WTC11 (cell line): ENCODE data around the gene ARHGAP28. TPM values are rescaled to one million over a fixed set of nuclear protein-coding genes. Genes with fewer than 3 reads are reported as not detected.

Experiments used
- ATAC-seq: fragments of 200-7000 bp; cut with Tn5 transposase; 2 replicates; pipeline ENCODE4 v1.10.0; 2021; ENCODE audit warnings: mild to moderate bottlenecking, moderate library complexity
- CTCF ChIA-PET: fragments of 300-600 bp; sonication (Branson Sonifier 250); formaldehyde crosslinking; loops from one replicate; lab custom pipeline; 2021; ENCODE audit warnings: antibody characterized with exemption; lab: Charles Lee
- POLR2A ChIA-PET: fragments of 350-600 bp; sonication (Branson Sonifier 250); formaldehyde crosslinking; loops from one replicate; lab custom pipeline; 2021; ENCODE audit warnings: antibody characterized with exemption; lab: Charles Lee
- DNase-seq: peaks from one replicate; pipeline ENCODE4 v3.0.0; 2021; ENCODE audit warnings: low spot score
- H3K27ac Mint-ChIP-seq: 2 replicates; pipeline ENCODE4 v1.8.0; 2021; ENCODE audit warnings: mixed read lengths
- H3K27me3 Mint-ChIP-seq: 2 replicates; pipeline ENCODE4 v1.8.0; 2021; ENCODE audit warnings: low read depth, mild to moderate bottlenecking, moderate library complexity, mixed read lengths
- H3K36me3 Mint-ChIP-seq: 2 replicates; pipeline ENCODE4 v1.8.0; 2021; ENCODE audit warnings: mixed read lengths
- H3K4me1 Mint-ChIP-seq: 2 replicates; pipeline ENCODE4 v1.8.0; 2022; ENCODE audit warnings: mixed read lengths
- H3K4me3 Mint-ChIP-seq: 2 replicates; pipeline ENCODE4 v1.8.0; 2021; ENCODE audit warnings: mild to moderate bottlenecking, moderate library complexity, mixed read lengths
- H3K9me3 Mint-ChIP-seq: 2 replicates; pipeline ENCODE4 v1.8.0; 2021; ENCODE audit warnings: mixed read lengths
- CBFB ChIP-seq: sonication (generic); formaldehyde crosslinking; IDR thresholded peaks from 2 replicates; pipeline ENCODE4 v1.8.1; 2022; ENCODE audit warnings: mild to moderate bottlenecking, low read depth, missing genetic modification reagents
- ELF4 ChIP-seq: sonication (generic); formaldehyde crosslinking; IDR thresholded peaks from 2 replicates; pipeline ENCODE4 v1.8.1; 2022; ENCODE audit warnings: low read depth, mild to moderate bottlenecking, moderate library complexity, missing genetic modification reagents
- IRF2 ChIP-seq: sonication (generic); formaldehyde crosslinking; IDR thresholded peaks from 2 replicates; pipeline ENCODE4 v1.8.0; 2022; ENCODE audit warnings: low read depth, missing genetic modification reagents, borderline replicate concordance
- KAT7 ChIP-seq: sonication (generic); formaldehyde crosslinking; IDR thresholded peaks from 2 replicates; pipeline ENCODE4 v1.8.1; 2023; ENCODE audit warnings: missing genetic modification reagents, mild to moderate bottlenecking, borderline replicate concordance
- NFATC4 ChIP-seq: fragments of 250-450 bp; sonication (Bioruptor Pico); IDR thresholded peaks from 2 replicates; pipeline ENCODE4 v1.9.0; 2021; ENCODE audit warnings: mild to moderate bottlenecking
- OVOL2 ChIP-seq: fragments of 250-450 bp; sonication (Bioruptor Pico); IDR thresholded peaks from 2 replicates; pipeline ENCODE4 v1.9.0; 2021; ENCODE audit warnings: mild to moderate bottlenecking, borderline replicate concordance
- PRRX2 ChIP-seq: fragments of 250-450 bp; sonication (Bioruptor Pico); IDR thresholded peaks from 2 replicates; pipeline ENCODE4 v1.8.0; 2021; ENCODE audit warnings: mild to moderate bottlenecking
- RELA ChIP-seq: sonication (generic); formaldehyde crosslinking; IDR thresholded peaks from 2 replicates; pipeline ENCODE4 v1.8.1; 2022; ENCODE audit warnings: missing genetic modification reagents, mild to moderate bottlenecking, borderline replicate concordance
- TCF7 ChIP-seq: sonication (generic); formaldehyde crosslinking; IDR thresholded peaks from 2 replicates; pipeline ENCODE4 v1.8.0; 2022; ENCODE audit warnings: mild to moderate bottlenecking, low read depth, missing genetic modification reagents, moderate library complexity
- ZNF121 ChIP-seq: sonication (generic); formaldehyde crosslinking; IDR thresholded peaks from 2 replicates; pipeline ENCODE4 v1.8.0; 2023; ENCODE audit warnings: missing genetic modification reagents
- ZNF263 ChIP-seq: sonication (generic); formaldehyde crosslinking; IDR thresholded peaks from 2 replicates; pipeline ENCODE4 v1.8.1; 2022; ENCODE audit warnings: low read depth, mild to moderate bottlenecking, moderate library complexity, missing genetic modification reagents
- ZNF416 ChIP-seq: fragments of 250-450 bp; sonication (Bioruptor Pico); IDR thresholded peaks from 2 replicates; pipeline ENCODE4 v1.9.0; 2021; ENCODE audit warnings: mild to moderate bottlenecking, inconsistent platforms
- total RNA-seq: library from RNA; stranded (reverse); gene quantifications from 3 replicates; pipeline ENCODE4 v1.2.3, GENCODE V29; 2021
- TF ChIP-seq, protein P1 (sequence below): sonication (generic); formaldehyde crosslinking; IDR thresholded peaks from 2 replicates; pipeline ENCODE4 v1.8.1; 2022; ENCODE audit warnings: low read depth, missing genetic modification reagents, borderline replicate concordance
- TF ChIP-seq, protein P2 (sequence below): fragments of 250-450 bp; sonication (Bioruptor Pico); IDR thresholded peaks from 2 replicates; pipeline ENCODE4 v1.9.0; 2021; ENCODE audit warnings: mild to moderate bottlenecking
- TF ChIP-seq, protein P3 (sequence below): sonication (generic); formaldehyde crosslinking; IDR thresholded peaks from 2 replicates; pipeline ENCODE4 v1.8.1; 2023; ENCODE audit warnings: mild to moderate bottlenecking, missing genetic modification reagents
- TF ChIP-seq, protein P4 (sequence below): sonication (generic); formaldehyde crosslinking; IDR thresholded peaks from 2 replicates; pipeline ENCODE4 v1.8.0; 2022; ENCODE audit warnings: mild to moderate bottlenecking, missing genetic modification reagents
- TF ChIP-seq, protein P5 (sequence below): sonication (generic); formaldehyde crosslinking; IDR thresholded peaks from 2 replicates; pipeline ENCODE4 v1.8.0; 2023; ENCODE audit warnings: mild to moderate bottlenecking, missing genetic modification reagents
- TF ChIP-seq, protein P6 (sequence below): fragments of 200-600 bp; IDR thresholded peaks from 2 replicates; pipeline ENCODE4 v1.8.0; 2022; ENCODE audit warnings: antibody characterized with exemption

The ARHGAP28 gene
- total RNA-seq, 1 experiment from 2014 or later = 14.8 TPM

DNA sequence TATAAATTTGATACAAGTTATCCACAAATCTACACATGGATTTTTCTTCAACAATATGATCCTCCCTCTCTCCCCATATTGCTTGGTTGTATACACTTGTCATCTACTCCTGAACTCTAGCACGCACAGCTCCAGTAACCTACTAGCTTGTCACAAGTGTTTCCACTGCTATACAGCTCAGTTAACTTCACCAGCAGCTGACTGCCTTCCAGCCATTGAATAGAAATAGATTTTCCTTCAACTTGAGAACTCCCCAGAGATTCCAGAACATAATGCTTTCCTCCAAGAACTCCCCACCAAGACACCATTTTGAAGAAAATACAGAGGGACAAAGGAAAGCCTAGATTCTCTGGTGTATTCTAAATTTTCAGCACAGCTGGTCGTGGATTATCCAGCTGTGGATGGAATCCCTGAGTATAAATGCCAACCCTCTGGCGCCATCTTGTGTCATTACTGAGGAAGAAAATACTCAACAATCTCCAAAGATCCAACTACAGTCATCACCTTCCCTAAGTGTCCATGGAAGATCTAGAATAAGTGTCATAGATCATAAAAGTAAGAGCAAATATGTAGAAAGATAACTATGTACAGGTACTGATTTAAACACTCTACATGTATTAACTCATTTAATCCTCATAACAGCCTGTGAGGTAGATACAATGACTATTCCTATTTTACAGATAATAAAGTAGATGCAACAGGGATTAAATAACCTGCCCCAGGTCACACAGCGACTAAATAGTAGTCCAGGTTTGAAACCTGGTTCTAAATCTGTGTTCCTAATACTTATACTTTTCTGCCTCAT is 156.7 kb downstream of the ARHGAP28 start:
- POLR2A ChIA-PET = interaction anchor here (0.6 to 0.8 kb wide), 2 partner anchors 133 to 329 kb away, joined by 3 read pairs; no protein-coding TSS in a partner anchor

DNA sequence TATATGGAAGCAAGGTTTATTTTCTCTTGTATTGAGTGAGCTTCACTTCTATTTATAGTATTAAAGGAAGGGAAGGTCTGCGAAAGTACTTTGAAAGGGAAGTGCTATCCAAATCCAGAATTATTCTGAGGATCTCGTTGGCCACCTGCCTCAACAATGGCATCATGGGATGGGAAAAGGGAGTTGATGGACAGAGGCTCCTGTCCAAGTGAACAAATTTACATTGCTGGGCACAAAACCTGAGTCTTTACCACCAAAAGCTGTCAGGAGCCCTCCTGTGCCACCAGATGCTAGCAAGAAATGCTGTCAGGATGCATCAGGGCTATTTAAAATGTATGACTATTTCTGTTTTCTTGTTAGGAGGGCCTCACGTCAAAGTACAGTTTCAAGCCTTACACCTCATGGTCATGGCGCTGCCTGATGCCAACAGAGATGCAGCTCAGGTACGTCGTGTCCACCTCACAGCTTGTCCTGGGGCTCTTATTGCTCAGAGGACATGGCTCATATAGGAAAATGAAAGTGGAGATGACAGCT is 157.3 kb downstream of the ARHGAP28 start:
- Mint-ChIP-seq H3K27me3 (no peaks in the 10 kb centered on the region), H3K4me3 (no peak overlapping the region), H3K9me3 (peaks cover 8% of the 10 kb centered on the region; the same call in 1 of the 2 replicates), H3K4me1 (peaks cover 12% of the 10 kb centered on the region), H3K36me3 (peaks cover 28% of the 10 kb centered on the region), H3K27ac (no peak overlapping the region)
- ATAC-seq (no peak), DNase-seq (no peak)
- ChIA-PET CTCF (interaction anchor here (1.0 to 3.1 kb wide), 11 partner anchors 13 to 365 kb away, joined by 3 to 77 read pairs (median 5); no protein-coding TSS in a partner anchor), POLR2A (no interaction called here)
- TF ChIP-seq ZNF416 (CRISPR knock-in tag) = no peak
- TF ChIP-seq KAT7 (CRISPR knock-in tag) = no peak
- no peak for TF ChIP-seq PRRX2 (CRISPR knock-in tag)
- TF ChIP-seq, protein P1, sequence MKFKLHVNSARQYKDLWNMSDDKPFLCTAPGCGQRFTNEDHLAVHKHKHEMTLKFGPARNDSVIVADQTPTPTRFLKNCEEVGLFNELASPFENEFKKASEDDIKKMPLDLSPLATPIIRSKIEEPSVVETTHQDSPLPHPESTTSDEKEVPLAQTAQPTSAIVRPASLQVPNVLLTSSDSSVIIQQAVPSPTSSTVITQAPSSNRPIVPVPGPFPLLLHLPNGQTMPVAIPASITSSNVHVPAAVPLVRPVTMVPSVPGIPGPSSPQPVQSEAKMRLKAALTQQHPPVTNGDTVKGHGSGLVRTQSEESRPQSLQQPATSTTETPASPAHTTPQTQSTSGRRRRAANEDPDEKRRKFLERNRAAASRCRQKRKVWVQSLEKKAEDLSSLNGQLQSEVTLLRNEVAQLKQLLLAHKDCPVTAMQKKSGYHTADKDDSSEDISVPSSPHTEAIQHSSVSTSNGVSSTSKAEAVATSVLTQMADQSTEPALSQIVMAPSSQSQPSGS (CRISPR knock-in tag) = no peak
- no peak for TF ChIP-seq OVOL2 (CRISPR knock-in tag)
- no peak for TF ChIP-seq ZNF121 (CRISPR knock-in tag)
- TF ChIP-seq, protein P2, sequence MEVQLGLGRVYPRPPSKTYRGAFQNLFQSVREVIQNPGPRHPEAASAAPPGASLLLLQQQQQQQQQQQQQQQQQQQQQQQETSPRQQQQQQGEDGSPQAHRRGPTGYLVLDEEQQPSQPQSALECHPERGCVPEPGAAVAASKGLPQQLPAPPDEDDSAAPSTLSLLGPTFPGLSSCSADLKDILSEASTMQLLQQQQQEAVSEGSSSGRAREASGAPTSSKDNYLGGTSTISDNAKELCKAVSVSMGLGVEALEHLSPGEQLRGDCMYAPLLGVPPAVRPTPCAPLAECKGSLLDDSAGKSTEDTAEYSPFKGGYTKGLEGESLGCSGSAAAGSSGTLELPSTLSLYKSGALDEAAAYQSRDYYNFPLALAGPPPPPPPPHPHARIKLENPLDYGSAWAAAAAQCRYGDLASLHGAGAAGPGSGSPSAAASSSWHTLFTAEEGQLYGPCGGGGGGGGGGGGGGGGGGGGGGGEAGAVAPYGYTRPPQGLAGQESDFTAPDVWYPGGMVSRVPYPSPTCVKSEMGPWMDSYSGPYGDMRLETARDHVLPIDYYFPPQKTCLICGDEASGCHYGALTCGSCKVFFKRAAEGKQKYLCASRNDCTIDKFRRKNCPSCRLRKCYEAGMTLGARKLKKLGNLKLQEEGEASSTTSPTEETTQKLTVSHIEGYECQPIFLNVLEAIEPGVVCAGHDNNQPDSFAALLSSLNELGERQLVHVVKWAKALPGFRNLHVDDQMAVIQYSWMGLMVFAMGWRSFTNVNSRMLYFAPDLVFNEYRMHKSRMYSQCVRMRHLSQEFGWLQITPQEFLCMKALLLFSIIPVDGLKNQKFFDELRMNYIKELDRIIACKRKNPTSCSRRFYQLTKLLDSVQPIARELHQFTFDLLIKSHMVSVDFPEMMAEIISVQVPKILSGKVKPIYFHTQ (CRISPR knock-in tag) = no peak
- no peak for TF ChIP-seq CBFB (CRISPR knock-in tag)
- TF ChIP-seq, protein P3, sequence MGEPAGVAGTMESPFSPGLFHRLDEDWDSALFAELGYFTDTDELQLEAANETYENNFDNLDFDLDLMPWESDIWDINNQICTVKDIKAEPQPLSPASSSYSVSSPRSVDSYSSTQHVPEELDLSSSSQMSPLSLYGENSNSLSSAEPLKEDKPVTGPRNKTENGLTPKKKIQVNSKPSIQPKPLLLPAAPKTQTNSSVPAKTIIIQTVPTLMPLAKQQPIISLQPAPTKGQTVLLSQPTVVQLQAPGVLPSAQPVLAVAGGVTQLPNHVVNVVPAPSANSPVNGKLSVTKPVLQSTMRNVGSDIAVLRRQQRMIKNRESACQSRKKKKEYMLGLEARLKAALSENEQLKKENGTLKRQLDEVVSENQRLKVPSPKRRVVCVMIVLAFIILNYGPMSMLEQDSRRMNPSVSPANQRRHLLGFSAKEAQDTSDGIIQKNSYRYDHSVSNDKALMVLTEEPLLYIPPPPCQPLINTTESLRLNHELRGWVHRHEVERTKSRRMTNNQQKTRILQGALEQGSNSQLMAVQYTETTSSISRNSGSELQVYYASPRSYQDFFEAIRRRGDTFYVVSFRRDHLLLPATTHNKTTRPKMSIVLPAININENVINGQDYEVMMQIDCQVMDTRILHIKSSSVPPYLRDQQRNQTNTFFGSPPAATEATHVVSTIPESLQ = no peak
- no peak for TF ChIP-seq RELA (CRISPR knock-in tag)
- TF ChIP-seq, protein P4, sequence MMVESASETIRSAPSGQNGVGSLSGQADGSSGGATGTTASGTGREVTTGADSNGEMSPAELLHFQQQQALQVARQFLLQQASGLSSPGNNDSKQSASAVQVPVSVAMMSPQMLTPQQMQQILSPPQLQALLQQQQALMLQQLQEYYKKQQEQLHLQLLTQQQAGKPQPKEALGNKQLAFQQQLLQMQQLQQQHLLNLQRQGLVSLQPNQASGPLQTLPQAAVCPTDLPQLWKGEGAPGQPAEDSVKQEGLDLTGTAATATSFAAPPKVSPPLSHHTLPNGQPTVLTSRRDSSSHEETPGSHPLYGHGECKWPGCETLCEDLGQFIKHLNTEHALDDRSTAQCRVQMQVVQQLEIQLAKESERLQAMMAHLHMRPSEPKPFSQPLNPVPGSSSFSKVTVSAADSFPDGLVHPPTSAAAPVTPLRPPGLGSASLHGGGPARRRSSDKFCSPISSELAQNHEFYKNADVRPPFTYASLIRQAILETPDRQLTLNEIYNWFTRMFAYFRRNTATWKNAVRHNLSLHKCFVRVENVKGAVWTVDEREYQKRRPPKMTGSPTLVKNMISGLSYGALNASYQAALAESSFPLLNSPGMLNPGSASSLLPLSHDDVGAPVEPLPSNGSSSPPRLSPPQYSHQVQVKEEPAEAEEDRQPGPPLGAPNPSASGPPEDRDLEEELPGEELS (CRISPR knock-in tag) = no peak
- no peak for TF ChIP-seq TCF7 (CRISPR knock-in tag)
- no peak for TF ChIP-seq IRF2 (CRISPR knock-in tag)

More for the DNA sequence above, 156.7 kb downstream of the ARHGAP28 start:
- H3K4me1 Mint-ChIP-seq = peaks cover 16% of the 10 kb centered on the region
- no peak overlapping the region for H3K4me3 Mint-ChIP-seq
- H3K27ac Mint-ChIP-seq = no peak overlapping the region
- peaks cover 8% of the 10 kb centered on the region; the same call in 1 of the 2 replicates for H3K9me3 Mint-ChIP-seq
- CTCF ChIA-PET = interaction anchor here (0.5 to 3.1 kb wide), 40 partner anchors 14 to 995 kb away, joined by 3 to 77 read pairs (median 4); partner anchors contain the start of gene ARHGAP28
- H3K27me3 Mint-ChIP-seq = no peaks in the 10 kb centered on the region
- TF ChIP-seq NFATC4 (CRISPR knock-in tag) = no peak
- TF ChIP-seq, protein P5, sequence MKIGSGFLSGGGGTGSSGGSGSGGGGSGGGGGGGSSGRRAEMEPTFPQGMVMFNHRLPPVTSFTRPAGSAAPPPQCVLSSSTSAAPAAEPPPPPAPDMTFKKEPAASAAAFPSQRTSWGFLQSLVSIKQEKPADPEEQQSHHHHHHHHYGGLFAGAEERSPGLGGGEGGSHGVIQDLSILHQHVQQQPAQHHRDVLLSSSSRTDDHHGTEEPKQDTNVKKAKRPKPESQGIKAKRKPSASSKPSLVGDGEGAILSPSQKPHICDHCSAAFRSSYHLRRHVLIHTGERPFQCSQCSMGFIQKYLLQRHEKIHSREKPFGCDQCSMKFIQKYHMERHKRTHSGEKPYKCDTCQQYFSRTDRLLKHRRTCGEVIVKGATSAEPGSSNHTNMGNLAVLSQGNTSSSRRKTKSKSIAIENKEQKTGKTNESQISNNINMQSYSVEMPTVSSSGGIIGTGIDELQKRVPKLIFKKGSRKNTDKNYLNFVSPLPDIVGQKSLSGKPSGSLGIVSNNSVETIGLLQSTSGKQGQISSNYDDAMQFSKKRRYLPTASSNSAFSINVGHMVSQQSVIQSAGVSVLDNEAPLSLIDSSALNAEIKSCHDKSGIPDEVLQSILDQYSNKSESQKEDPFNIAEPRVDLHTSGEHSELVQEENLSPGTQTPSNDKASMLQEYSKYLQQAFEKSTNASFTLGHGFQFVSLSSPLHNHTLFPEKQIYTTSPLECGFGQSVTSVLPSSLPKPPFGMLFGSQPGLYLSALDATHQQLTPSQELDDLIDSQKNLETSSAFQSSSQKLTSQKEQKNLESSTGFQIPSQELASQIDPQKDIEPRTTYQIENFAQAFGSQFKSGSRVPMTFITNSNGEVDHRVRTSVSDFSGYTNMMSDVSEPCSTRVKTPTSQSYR (CRISPR knock-in tag) = no peak
- no peak for TF ChIP-seq ZNF263 (CRISPR knock-in tag)
- no peak for TF ChIP-seq ELF4
- TF ChIP-seq, protein P6, sequence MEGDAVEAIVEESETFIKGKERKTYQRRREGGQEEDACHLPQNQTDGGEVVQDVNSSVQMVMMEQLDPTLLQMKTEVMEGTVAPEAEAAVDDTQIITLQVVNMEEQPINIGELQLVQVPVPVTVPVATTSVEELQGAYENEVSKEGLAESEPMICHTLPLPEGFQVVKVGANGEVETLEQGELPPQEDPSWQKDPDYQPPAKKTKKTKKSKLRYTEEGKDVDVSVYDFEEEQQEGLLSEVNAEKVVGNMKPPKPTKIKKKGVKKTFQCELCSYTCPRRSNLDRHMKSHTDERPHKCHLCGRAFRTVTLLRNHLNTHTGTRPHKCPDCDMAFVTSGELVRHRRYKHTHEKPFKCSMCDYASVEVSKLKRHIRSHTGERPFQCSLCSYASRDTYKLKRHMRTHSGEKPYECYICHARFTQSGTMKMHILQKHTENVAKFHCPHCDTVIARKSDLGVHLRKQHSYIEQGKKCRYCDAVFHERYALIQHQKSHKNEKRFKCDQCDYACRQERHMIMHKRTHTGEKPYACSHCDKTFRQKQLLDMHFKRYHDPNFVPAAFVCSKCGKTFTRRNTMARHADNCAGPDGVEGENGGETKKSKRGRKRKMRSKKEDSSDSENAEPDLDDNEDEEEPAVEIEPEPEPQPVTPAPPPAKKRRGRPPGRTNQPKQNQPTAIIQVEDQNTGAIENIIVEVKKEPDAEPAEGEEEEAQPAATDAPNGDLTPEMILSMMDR = peak; percentile 60
- ATAC-seq = peak; percentile 72
- peak; percentile 37 for DNase-seq
- peaks cover 25% of the 10 kb centered on the region for H3K36me3 Mint-ChIP-seq
